Superior temporal gyrus (tissue), 1 donor: ENCODE measurements around the gene GLG1.
"Not testable (repeated sequence)": the region's sequence is repeated elsewhere in the genome, so short reads cannot be mapped to it uniquely, and the experiment has no call there.

Experiments used
- DNase-seq: peaks from one replicate; pipeline ENCODE4 v3.0.0-alpha.2; 2016; ENCODE audit errors: extremely low spot score

Gene GLG1

GRCh38 chr16:74409185-74409981 is 197.5 kb downstream of the GLG1 start:
- DNase-seq: not testable (repeated sequence)

GRCh38 chr16:74407362-74407705 is 199.6 kb downstream of the GLG1 start:
- DNase-seq: not testable (repeated sequence)

DNA sequence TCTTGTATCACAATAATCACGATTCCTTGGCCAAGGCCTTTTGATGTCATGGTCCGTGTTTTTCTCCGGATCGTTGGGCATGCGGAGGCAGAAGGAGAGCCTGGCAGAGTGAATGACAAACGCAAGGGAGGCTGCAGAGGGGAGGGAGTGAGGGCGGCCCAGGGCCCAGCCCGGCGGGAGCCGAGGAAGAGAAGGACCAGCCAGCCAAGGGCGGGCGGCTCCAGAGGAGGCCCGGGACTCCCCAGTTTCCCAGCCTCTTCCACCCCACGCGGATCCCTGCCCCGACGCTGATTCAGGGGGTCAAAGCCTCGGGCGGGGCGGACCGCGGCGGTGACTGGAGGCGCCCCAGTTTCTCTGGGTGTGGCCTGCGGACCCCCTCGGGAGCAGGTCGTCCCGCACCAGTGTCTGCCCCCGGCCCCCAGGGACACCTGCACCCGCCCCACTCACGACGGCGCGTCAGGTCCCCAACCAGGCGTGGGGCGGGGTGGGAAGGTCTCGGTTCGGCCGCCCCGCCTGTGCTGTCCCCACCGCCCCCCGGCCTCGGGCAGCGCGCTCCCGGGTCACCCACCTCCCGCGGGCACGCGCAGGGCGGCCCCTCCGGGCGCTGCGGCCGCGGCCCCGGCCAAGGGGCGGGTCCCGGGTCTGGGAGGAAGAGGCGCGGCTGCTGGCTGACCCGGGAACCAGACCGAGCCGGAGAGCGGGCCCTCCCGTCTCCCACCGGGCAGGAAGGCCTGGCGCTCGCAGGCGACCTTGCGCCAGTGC is 200.1 kb downstream of the GLG1 start:
- DNase-seq: not testable (repeated sequence)

- DNase-seq: not testable (repeated sequence)
Measured at GRCh38 chr16:74404148-74404933, 202.6 kb downstream of the GLG1 start.

DNA sequence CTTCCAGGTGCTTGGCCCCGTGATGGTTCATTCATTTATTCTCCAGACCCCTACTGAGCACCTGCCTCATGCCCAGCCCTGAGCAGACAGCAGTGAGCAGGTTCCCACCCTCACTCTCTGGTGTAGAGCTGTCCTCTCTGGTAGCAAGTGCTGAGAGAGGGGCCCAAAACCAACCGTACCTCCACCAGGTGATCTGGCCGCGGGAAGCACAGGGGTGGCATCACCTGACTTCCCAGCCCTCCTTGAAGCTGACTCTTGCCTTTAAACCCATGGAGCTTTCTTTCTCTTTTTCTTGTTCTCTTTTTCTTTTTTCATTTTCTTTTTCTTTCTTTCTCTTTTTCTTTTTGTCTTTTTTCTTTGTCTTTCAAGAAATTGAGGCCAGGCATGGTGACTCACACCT is 206.7 kb downstream of the GLG1 start:
- DNase-seq: not testable (repeated sequence)

GRCh38 chr16:74398212-74398895 is 208.6 kb downstream of the GLG1 start:
- DNase-seq: not testable (repeated sequence)
